OCI-LY1 (cell line): ENCODE data around the gene SYNPO2L.

ENCODE experiments used
- H2AFZ ChIP-seq: fragments of 200-600 bp; sonication (generic), shearing (Covaris generic); 2 replicates; pipeline ENCODE4 v1.6.0; 2014; ENCODE audit warnings: antibody characterized with exemption, mild to moderate bottlenecking, low read length
- H3F3A ChIP-seq: fragments of 200-600 bp; sonication (generic), shearing (Covaris generic); 2 replicates; pipeline ENCODE4 v1.6.0; 2014; ENCODE audit warnings: mild to moderate bottlenecking, antibody characterized with exemption, low read length, moderate library complexity; ENCODE audit not compliant: insufficient read depth
- H3K27ac ChIP-seq: fragments of 200-600 bp; sonication (generic); 2 replicates; pipeline ENCODE4 v1.5.1; 2014; ENCODE audit warnings: low read length, mixed run types, mild to moderate bottlenecking, low read depth; ENCODE audit not compliant: poor library complexity, severe bottlenecking
- H3K27me3 ChIP-seq: fragments of 200-600 bp; sonication (generic); 2 replicates; pipeline ENCODE4 v1.6.0; 2014; ENCODE audit warnings: antibody characterized with exemption, mild to moderate bottlenecking, low read length, moderate library complexity; ENCODE audit not compliant: insufficient read depth
- H3K36me3 ChIP-seq: fragments of 200-600 bp; sonication (generic); 2 replicates; pipeline ENCODE4 v1.6.1; 2014; ENCODE audit warnings: mild to moderate bottlenecking, antibody characterized with exemption, low read length, moderate library complexity, mixed read lengths; ENCODE audit not compliant: insufficient read depth
- H3K4me1 ChIP-seq: fragments of 200-600 bp; sonication (generic); 2 replicates; pipeline ENCODE4 v1.5.1; 2014; ENCODE audit warnings: mild to moderate bottlenecking, low read length, moderate library complexity; ENCODE audit not compliant: insufficient read depth, severe bottlenecking
- H3K4me2 ChIP-seq: fragments of 200-600 bp; sonication (generic), shearing (Covaris generic); 2 replicates; pipeline ENCODE4 v1.6.1; 2014; ENCODE audit warnings: low read length
- H3K4me3 ChIP-seq: fragments of 200-600 bp; sonication (generic); 2 replicates; pipeline ENCODE4 v1.5.1; 2014; ENCODE audit warnings: low read length, low read depth, mild to moderate bottlenecking, mixed read lengths; ENCODE audit not compliant: poor library complexity, severe bottlenecking
- H3K79me2 ChIP-seq: fragments of 200-600 bp; shearing (Covaris generic); 2 replicates; pipeline ENCODE4 v1.6.1; 2016; ENCODE audit warnings: mixed run types, low read length, mixed read lengths; ENCODE audit not compliant: insufficient read depth
- H3K9ac ChIP-seq: fragments of 200-600 bp; sonication (generic), shearing (Covaris generic); 2 replicates; pipeline ENCODE4 v1.6.1; 2014; ENCODE audit warnings: mild to moderate bottlenecking, low read length, mixed read lengths
- H3K9me2 ChIP-seq: fragments of 200-600 bp; sonication (generic), shearing (Covaris generic); 2 replicates; pipeline ENCODE4 v1.6.1; 2014; ENCODE audit warnings: low read depth, mild to moderate bottlenecking, low read length, mixed read lengths
- H3K9me3 ChIP-seq: fragments of 200-600 bp; shearing (Covaris generic); 2 replicates; pipeline ENCODE4 v1.6.1; 2014; ENCODE audit warnings: low read length, mixed read lengths
- H4K20me1 ChIP-seq: fragments of 200-600 bp; sonication (generic), shearing (Covaris generic); 2 replicates; pipeline ENCODE4 v1.6.0; 2016; ENCODE audit warnings: mild to moderate bottlenecking, low read length; ENCODE audit not compliant: insufficient read depth
- CTCF ChIP-seq: fragments of 200-600 bp; sonication (generic), shearing (Covaris generic); IDR thresholded peaks from 2 replicates; pipeline ENCODE4 v1.5.1; 2017; ENCODE audit warnings: mild to moderate bottlenecking, antibody characterized with exemption, low read length, moderate library complexity, mixed read lengths
- EZH2 ChIP-seq: fragments of 200-600 bp; sonication (generic), shearing (Covaris generic); IDR thresholded peaks from 2 replicates; pipeline ENCODE4 v1.8.0; 2017; ENCODE audit warnings: borderline replicate concordance, mixed run types, mild to moderate bottlenecking, antibody characterized with exemption, low read length, moderate library complexity, mixed read lengths

Gene SYNPO2L

GRCh38 chr10:73647875-73648651 is 7.8 kb downstream of the SYNPO2L start:
- Histone ChIP-seq H3K9me3 (no peaks in the 10 kb centered on the region), H3K79me2 (no peaks in the 10 kb centered on the region), H3K4me3 (no peak overlapping the region), H3K4me2 (no peak overlapping the region), H3K9ac (no peak overlapping the region), H4K20me1 (no peaks in the 10 kb centered on the region), H3K9me2 (no peaks in the 10 kb centered on the region), H3K36me3 (no peaks in the 10 kb centered on the region), H2AFZ (no peak overlapping the region), H3K27me3 (0 out of 2 replicates have a peak, but pooled peaks cover 4% of the 10 kb centered on the region), H3K4me1 (peaks cover 6% of the 10 kb centered on the region), H3F3A (no peaks in the 10 kb centered on the region), H3K27ac (no peak overlapping the region)
- TF ChIP-seq CTCF (no peak), EZH2 (no peak)

DNA sequence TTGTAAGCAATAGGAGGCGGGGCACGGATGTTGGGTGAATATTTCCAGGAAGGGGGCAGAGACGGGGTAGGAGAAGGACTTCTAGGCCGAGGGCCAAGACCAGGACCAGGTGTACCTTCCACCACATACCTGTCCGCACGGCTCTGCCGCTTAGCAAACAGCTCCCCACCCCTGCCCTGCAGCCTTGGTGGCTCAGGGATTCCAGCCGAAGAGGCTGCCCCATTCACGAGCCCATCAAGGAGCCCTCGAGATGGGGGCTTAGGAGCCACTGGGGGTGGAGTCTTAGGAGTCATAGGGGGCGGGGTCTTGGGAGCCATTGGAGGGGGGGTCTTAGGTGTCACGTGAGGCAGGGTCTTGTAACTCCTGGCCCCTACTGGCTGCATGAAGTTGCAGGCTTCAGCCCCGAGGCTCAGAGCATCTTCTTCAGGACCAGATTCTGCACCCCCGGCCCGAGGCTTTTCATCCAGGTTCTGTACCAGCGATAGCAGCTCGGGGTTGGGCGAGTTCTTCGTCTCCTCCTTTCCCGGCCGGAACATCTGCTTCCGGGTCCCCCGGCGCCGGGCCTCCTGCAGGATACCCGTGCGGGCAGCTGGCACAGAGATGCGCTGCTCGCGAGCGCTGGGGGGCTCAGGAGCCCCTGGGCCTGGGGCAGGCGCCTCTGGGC is 8.5 kb downstream of the SYNPO2L start:
- 0 out of 2 replicates have a peak overlapping the region, but pooled peaks have one; percentile 12 for H3K4me2 ChIP-seq
- H3K4me1 ChIP-seq, result peaks cover 6% of the 10 kb centered on the region
- no peaks in the 10 kb centered on the region for H3K9me3 ChIP-seq
- H3K27me3 ChIP-seq, result 0 out of 2 replicates have a peak, but pooled peaks cover 4% of the 10 kb centered on the region
- H3K4me3 ChIP-seq, result no peak overlapping the region
- H4K20me1 ChIP-seq, result no peaks in the 10 kb centered on the region
- H2AFZ ChIP-seq, result no peak overlapping the region
- H3K9ac ChIP-seq, result no peak overlapping the region
- TF ChIP-seq EZH2 (no peak), CTCF (no peak)
- H3K79me2 ChIP-seq, result no peaks in the 10 kb centered on the region
- no peak overlapping the region for H3K27ac ChIP-seq
- no peaks in the 10 kb centered on the region for H3F3A ChIP-seq
- H3K36me3 ChIP-seq, result no peaks in the 10 kb centered on the region
- no peaks in the 10 kb centered on the region for H3K9me2 ChIP-seq

DNA sequence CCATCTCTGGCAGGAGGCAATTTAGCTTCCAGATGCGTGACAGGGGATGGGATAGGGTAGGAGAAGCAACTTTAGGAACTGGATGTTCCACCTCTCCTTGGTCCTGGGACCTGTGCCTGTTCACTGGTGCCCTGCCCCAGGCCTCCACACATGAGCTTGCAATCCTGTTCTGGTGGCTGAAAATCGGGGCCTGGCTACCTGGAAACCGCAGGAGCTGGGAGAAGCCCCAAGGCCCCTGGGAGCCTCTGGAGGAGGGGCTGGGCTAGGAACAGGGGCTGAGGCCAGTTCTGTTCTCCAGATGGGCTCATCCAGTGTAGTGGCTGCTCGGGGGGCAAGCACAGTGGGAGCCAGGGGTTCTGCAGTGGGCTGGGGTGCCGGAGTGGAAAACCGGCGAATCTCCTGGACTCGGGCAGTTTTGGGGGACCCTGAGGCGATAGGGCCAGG is 9.2 kb downstream of the SYNPO2L start:
- no peak overlapping the region for H3K4me3 ChIP-seq
- H3K9ac ChIP-seq, result no peak overlapping the region

More for the DNA sequence above, 9.2 kb downstream of the SYNPO2L start:
- no peaks in the 10 kb centered on the region for H4K20me1 ChIP-seq
- no peaks in the 10 kb centered on the region for H3K79me2 ChIP-seq
- no peak overlapping the region for H3K4me2 ChIP-seq
- H3K27ac ChIP-seq, result no peak overlapping the region
- H3K9me3 ChIP-seq, result no peaks in the 10 kb centered on the region
- peaks cover 6% of the 10 kb centered on the region for H3K4me1 ChIP-seq
- H2AFZ ChIP-seq, result no peak overlapping the region
- 0 out of 2 replicates have a peak, but pooled peaks cover 4% of the 10 kb centered on the region for H3K27me3 ChIP-seq
- H3K36me3 ChIP-seq, result no peaks in the 10 kb centered on the region
- TF ChIP-seq EZH2, result no peak
- TF ChIP-seq CTCF, result no peak
- H3K9me2 ChIP-seq, result no peaks in the 10 kb centered on the region
- no peaks in the 10 kb centered on the region for H3F3A ChIP-seq
